GM12874 (cell line): ENCODE data around the gene SFXN2.

Experiments used
- TF ChIP-seq, protein P1 (sequence below): IDR thresholded peaks from 2 replicates; pipeline ENCODE4 v1.5.1; 2011; ENCODE audit warnings: low read depth, mild to moderate bottlenecking, control low read depth, low read length, moderate library complexity; ENCODE audit not compliant: insufficient read depth

The SFXN2 gene

DNA sequence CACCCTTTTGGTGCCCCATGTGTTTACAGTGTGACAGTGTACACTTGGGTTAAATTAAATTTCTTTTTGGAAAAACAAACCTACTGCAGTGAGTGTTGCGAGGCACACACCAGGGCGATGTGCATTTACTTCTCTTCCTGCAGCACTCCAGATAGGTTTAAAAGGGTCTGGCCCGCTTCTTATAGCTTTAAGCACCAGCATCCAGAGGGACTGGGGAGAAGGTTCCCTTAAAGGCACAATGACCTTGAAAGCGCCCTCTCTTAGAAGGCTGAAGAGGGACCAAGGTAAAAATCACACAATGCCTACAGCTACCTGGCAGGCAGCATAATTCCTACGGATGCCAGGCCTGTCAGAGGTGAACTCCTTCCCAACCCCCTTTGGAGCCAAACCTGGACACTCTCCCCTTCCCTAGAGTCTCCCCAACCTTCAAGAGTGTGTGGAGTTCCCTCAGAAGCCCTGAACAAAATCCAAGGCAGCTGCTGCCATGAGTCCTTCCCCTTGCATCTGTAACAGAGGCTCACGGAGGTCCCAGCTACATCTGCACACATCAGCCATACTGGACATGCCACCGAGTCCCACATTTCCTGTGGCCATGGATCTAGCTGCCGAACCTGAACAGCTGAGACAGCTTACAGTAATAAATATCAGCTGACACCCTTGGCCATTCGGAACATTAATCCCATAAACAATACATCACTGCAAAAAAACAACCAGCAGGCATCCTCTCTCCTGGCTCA is 36.9 kb upstream of the SFXN2 start:
- TF ChIP-seq, protein P1, sequence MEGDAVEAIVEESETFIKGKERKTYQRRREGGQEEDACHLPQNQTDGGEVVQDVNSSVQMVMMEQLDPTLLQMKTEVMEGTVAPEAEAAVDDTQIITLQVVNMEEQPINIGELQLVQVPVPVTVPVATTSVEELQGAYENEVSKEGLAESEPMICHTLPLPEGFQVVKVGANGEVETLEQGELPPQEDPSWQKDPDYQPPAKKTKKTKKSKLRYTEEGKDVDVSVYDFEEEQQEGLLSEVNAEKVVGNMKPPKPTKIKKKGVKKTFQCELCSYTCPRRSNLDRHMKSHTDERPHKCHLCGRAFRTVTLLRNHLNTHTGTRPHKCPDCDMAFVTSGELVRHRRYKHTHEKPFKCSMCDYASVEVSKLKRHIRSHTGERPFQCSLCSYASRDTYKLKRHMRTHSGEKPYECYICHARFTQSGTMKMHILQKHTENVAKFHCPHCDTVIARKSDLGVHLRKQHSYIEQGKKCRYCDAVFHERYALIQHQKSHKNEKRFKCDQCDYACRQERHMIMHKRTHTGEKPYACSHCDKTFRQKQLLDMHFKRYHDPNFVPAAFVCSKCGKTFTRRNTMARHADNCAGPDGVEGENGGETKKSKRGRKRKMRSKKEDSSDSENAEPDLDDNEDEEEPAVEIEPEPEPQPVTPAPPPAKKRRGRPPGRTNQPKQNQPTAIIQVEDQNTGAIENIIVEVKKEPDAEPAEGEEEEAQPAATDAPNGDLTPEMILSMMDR: no peak

DNA sequence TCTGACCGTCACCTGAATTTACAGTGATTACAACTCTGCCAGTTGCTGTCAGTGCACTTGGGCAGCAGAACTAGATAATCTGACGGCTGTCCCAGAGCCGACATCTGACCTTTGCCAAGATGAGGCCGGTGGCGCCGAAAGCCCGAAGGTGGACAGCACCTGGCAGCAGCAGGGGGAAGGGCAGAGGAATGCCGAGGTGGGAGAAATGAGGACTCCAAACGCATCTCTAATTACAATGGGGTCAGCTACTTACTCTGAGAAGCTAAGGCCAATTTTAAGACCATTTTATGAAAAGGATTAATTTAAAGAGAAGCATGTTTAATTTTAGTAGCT is 36.4 kb upstream of the SFXN2 start:
- TF ChIP-seq, protein P1: no peak

DNA sequence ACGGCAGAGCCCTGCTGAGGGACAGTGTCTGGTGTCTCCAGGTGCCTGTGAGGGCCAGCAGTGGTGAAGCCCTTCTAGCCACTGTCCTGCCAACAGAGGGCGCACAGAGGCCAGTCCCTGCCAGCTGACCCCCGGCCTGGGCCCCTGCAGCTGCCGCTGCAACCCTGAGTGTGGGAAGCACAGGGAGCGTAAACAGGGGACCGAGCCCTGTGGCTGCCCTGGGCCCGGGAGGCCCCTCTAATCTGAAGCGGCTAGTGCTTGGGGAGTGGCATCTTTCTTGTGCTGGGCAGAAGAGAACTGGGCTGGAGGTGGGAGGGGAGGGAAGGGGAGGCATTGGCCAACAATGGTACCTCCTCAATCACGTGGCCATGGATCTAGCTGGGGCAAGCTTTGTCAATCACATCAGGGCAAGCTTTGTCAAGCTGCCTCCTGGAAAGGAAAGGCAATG is 35.6 kb upstream of the SFXN2 start:
- TF ChIP-seq, protein P1: peak; percentile 81

DNA sequence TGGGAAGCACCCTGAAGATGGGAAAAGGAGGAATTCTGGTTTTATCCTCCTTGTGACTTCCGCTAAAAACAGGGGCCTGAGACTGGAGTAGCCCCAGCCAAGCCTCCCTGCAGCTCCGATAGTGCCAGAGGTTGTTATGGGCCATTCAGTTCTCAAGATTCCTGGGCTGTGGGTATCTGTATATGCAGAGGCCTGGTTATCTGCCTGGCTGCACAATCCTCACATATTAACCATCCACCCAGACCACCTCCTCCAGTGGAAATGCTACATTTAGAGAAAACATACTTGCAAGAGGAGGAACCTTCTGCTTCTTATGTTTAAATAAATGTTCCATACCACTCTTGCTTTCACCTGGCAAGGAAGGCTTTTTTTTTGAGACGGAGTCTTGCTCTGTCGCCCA is 34.8 kb upstream of the SFXN2 start:
- TF ChIP-seq, protein P1: no peak

DNA sequence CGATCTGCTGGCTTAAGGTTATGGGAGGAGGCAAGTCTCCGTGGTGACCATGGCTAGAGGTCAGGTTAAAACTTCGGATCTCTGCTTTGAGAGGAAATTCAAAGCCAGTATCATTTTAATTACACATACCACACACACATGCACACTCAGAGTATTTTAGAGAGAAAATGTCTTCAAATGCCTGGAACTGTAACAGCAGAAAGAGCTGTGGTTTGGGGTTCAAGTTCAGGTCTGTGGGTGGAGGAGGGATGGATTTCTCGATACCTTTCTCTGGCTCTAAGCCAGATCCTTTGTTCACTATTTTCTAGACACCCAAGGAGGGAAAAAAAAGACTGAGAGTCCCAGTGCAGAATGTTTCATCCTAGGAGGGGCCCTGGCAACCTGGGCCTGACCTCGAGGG is 32.7 kb upstream of the SFXN2 start:
- TF ChIP-seq, protein P1: no peak

DNA sequence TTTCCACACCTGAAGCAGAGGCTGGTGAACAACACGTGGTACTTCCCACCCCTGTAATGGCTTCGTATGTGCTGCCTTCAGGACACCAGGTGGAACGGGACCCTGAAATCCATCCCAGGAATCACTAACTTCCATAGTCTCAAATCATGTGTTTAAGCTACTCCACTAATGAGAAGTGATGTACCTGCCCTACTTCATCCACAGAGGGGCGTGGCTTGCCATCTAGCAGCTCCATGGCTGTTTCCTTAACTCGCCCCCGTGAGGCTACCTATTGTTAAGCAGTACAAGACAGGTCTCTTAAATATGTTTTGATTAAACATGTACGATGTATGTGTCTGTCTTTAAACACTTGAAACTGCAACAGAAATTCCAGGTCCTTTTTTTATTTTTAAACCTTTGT is 32.0 kb upstream of the SFXN2 start:
- TF ChIP-seq, protein P1: no peak

DNA sequence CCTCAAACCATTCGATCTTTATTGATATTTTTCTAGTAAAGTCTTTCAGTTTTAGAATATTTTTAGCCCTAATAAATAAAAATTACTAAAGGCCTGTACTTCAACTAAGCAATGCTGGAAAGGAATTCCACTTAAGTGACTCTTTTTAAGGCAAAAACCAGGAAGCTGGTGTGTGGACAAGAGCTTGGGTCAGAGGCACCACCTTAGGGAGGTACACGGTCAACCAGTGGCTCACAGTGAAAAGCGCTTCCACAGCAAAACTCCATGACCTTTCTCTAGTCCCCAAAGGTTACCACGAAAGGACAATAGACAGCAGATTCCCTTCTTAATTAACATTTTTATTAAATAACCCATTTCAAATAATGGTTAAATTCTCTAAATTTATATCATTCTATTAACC is 31.5 kb upstream of the SFXN2 start:
- TF ChIP-seq, protein P1: no peak
